ENCODE data around the gene BTN1A1.
"Not testable (repeated sequence)": the region's sequence is repeated elsewhere in the genome, so short reads cannot be mapped to it uniquely, and the experiment has no call there.

Gene BTN1A1

DNA sequence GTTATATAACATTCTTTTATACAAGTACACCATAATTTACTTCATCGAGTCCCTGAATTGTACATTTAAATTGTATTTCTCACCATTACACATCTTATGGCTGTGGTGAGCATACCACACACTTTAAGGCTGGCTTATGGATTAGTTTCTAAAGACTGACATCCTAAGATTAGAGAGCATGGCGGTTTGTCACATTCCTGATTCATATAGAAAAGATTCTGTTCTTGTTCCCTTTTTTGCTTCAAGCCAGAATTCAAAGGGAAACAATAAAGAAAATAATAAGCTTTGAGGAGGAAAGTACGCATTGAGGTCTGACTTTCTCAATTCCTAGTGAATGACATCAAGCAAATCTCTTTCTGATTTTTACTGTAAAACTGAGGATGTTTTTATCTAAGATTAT, 2.5 kb downstream of the BTN1A1 start:
- WGBS (ENCODE audit: insufficient coverage): 57% methylated on average over 1 of the region's 3 CpGs
- POLR2A ChIA-PET: no interaction called here
- Histone ChIP-seq H3K27me3 (replicated peaks in 2 of 5; ENCODE audit: control insufficient read depth in 4 of 5, insufficient read depth in 5 of 5, low read length in 4 of 5) (peaks cover 7 to 27% (median 13%) of the 10 kb centered on the region in 5 experiments), H3K27ac (ENCODE audit: insufficient read depth in 1 of 2, low read depth in 1 of 2, low read length in 2 of 2, poor library complexity in 1 of 2, severe bottlenecking in 2 of 2) (no peak overlapping the region), H3K4me1 (ENCODE audit: control extremely low read depth in 1 of 4, control insufficient read depth in 4 of 4, insufficient read depth in 4 of 4, low read length in 3 of 4) (peaks cover 3 to 16% (median 13%) of the 10 kb centered on the region in 4 experiments), H3K4me3 (ENCODE audit: control insufficient read depth in 1 of 7, extremely low read depth in 1 of 7, insufficient read depth in 4 of 7, low read depth in 2 of 7, low read length in 6 of 7) (no peak overlapping the region), H3K36me3 (ENCODE audit: control insufficient read depth in 4 of 4, insufficient read depth in 4 of 4, low read length in 3 of 4) (no peaks in the 10 kb centered on the region), H3K9me3 (ENCODE audit: control extremely low read depth in 1 of 5, control insufficient read depth in 4 of 5, insufficient read depth in 2 of 5, low read depth in 1 of 5, low read length in 4 of 5) (no peaks in the 10 kb centered on the region)
- CTCF ChIA-PET: interaction anchor here (0.9 to 2.6 kb wide), 3 partner anchors 10 to 168 kb away, joined by 3 to 11 read pairs (median 4); no protein-coding TSS in a partner anchor
- peak in 2 of 3 donors; percentile 28 to 35 for DNase-seq

DNA sequence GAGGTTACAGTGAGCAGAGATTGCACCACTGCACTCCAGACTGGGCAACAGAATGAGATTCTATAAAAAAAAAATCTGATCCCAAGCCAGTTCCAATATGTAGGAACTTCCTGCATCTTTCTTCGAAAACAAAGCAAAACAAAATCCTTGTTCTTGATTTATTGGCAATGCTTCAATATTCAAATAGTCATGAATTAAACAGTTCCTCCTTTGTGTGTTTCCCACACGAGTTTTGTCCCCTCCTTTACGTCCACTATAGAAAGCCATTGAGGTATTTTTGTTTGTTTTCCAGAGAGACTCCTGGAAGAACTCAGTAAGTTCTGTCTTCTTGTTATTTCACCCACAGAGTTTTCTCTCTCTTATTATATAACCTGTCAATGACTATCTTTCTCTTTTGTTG, 7.6 kb downstream of the BTN1A1 start:
- ChIA-PET POLR2A (no interaction called here), CTCF (no interaction called here)
- 83% methylated on average over 2 of the region's 3 CpGs for WGBS (ENCODE audit: insufficient coverage)

DNA sequence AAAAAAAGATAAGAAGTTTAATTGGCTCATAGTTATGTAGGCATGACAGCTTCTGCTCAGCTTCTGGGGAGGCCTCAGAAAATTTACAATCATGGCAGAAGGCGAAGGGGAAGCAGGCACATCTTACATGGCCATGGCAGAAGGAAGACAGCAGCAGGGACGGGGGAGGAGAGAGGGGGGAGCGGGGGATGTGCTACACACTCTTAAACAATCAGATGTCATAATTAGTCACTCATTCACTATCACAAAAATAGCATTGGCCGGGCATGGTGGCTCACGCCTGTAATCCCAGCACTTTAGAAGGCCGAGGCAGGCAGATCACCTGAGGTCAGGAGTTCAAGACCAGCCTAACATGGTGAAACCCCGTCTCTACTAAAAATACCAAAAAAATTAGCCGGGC, 10.9 kb downstream of the BTN1A1 start:
- H3K36me3 ChIP-seq (ENCODE audit: control insufficient read depth in 4 of 4, insufficient read depth in 4 of 4, low read length in 3 of 4); DNase-seq; H3K9me3 ChIP-seq (ENCODE audit: control extremely low read depth in 1 of 5, control insufficient read depth in 4 of 5, insufficient read depth in 2 of 5, low read depth in 1 of 5, low read length in 4 of 5); H3K4me3 ChIP-seq (ENCODE audit: control insufficient read depth in 1 of 7, extremely low read depth in 1 of 7, insufficient read depth in 4 of 7, low read depth in 2 of 7, low read length in 6 of 7); H3K27me3 ChIP-seq (replicated peaks in 2 of 5; ENCODE audit: control insufficient read depth in 4 of 5, insufficient read depth in 5 of 5, low read length in 4 of 5); POLR2A ChIA-PET; H3K4me1 ChIP-seq (ENCODE audit: control extremely low read depth in 1 of 4, control insufficient read depth in 4 of 4, insufficient read depth in 4 of 4, low read length in 3 of 4); H3K27ac ChIP-seq (ENCODE audit: insufficient read depth in 1 of 2, low read depth in 1 of 2, low read length in 2 of 2, poor library complexity in 1 of 2, severe bottlenecking in 2 of 2): not testable (repeated sequence)
- CTCF ChIA-PET: interaction anchor here (0.6 kb wide), 1 partner anchor 8 kb away, joined by 3 read pairs; no protein-coding TSS in a partner anchor
- 95% methylated on average over 5 of the region's 8 CpGs for WGBS (ENCODE audit: insufficient coverage)

More for the DNA sequence above, 7.6 kb downstream of the BTN1A1 start:
- no peak for DNase-seq
- no peak overlapping the region for H3K4me3 ChIP-seq (ENCODE audit: control insufficient read depth in 1 of 7, extremely low read depth in 1 of 7, insufficient read depth in 4 of 7, low read depth in 2 of 7, low read length in 6 of 7)
- H3K27me3 ChIP-seq (replicated peaks in 2 of 5; ENCODE audit: control insufficient read depth in 4 of 5, insufficient read depth in 5 of 5, low read length in 4 of 5): peaks cover 0 to 8% (median 3%) of the 10 kb centered on the region in 5 experiments
- H3K9me3 ChIP-seq (ENCODE audit: control extremely low read depth in 1 of 5, control insufficient read depth in 4 of 5, insufficient read depth in 2 of 5, low read depth in 1 of 5, low read length in 4 of 5): no peaks in the 10 kb centered on the region
- H3K36me3 ChIP-seq (ENCODE audit: control insufficient read depth in 4 of 4, insufficient read depth in 4 of 4, low read length in 3 of 4): no peaks in the 10 kb centered on the region
- no peaks in the 10 kb centered on the region for H3K4me1 ChIP-seq (ENCODE audit: control extremely low read depth in 1 of 4, control insufficient read depth in 4 of 4, insufficient read depth in 4 of 4, low read length in 3 of 4)
- no peak overlapping the region for H3K27ac ChIP-seq (ENCODE audit: insufficient read depth in 1 of 2, low read depth in 1 of 2, low read length in 2 of 2, poor library complexity in 1 of 2, severe bottlenecking in 2 of 2)

DNA sequence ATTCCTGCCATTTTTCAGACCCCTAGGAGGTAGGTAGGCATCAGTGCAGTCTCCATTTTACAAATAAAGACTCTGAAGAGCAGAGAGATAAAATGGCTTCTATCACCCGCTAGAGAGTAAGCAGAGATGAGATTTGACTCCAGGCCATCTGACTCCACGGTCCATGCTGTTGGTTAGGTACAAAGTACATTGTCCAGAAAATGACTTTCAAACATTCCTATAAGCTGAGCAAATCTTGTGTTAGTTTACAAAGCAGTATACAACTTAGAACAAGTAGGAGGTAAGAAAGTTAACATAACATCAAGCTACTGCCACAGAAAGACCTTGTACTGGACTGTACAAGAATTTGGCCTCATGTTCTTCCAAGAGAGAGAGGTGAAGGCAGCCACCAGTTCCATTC, 14.9 kb downstream of the BTN1A1 start:
- Histone ChIP-seq H3K27me3 (replicated peaks in 2 of 5; ENCODE audit: control insufficient read depth in 4 of 5, insufficient read depth in 5 of 5, low read length in 4 of 5) (no peaks in the 10 kb centered on the region), H3K4me1 (ENCODE audit: control extremely low read depth in 1 of 4, control insufficient read depth in 4 of 4, insufficient read depth in 4 of 4, low read length in 3 of 4) (peaks cover 0 to under 1% (median 0%) of the 10 kb centered on the region in 4 experiments), H3K36me3 (ENCODE audit: control insufficient read depth in 4 of 4, insufficient read depth in 4 of 4, low read length in 3 of 4) (no peaks in the 10 kb centered on the region), H3K4me3 (ENCODE audit: control insufficient read depth in 1 of 7, extremely low read depth in 1 of 7, insufficient read depth in 4 of 7, low read depth in 2 of 7, low read length in 6 of 7) (no peak overlapping the region), H3K27ac (ENCODE audit: insufficient read depth in 1 of 2, low read depth in 1 of 2, low read length in 2 of 2, poor library complexity in 1 of 2, severe bottlenecking in 2 of 2) (no peak overlapping the region), H3K9me3 (ENCODE audit: control extremely low read depth in 1 of 5, control insufficient read depth in 4 of 5, insufficient read depth in 2 of 5, low read depth in 1 of 5, low read length in 4 of 5) (no peaks in the 10 kb centered on the region)
- POLR2A ChIA-PET: interaction anchor here (0.6 kb wide), 1 partner anchor 11 kb away, joined by 3 read pairs; no protein-coding TSS in a partner anchor
- no peak for DNase-seq
- no CpG with 5 or more reads among the region's 2 CpGs for WGBS (ENCODE audit: insufficient coverage)
- CTCF ChIA-PET: no interaction called here

- Histone ChIP-seq H3K27ac (ENCODE audit: insufficient read depth in 1 of 2, low read depth in 1 of 2, low read length in 2 of 2, poor library complexity in 1 of 2, severe bottlenecking in 2 of 2) (no peak overlapping the region), H3K27me3 (replicated peaks in 2 of 5; ENCODE audit: control insufficient read depth in 4 of 5, insufficient read depth in 5 of 5, low read length in 4 of 5) (no peaks in the 10 kb centered on the region), H3K36me3 (ENCODE audit: control insufficient read depth in 4 of 4, insufficient read depth in 4 of 4, low read length in 3 of 4) (no peaks in the 10 kb centered on the region), H3K9me3 (ENCODE audit: control extremely low read depth in 1 of 5, control insufficient read depth in 4 of 5, insufficient read depth in 2 of 5, low read depth in 1 of 5, low read length in 4 of 5) (no peaks in the 10 kb centered on the region), H3K4me1 (ENCODE audit: control extremely low read depth in 1 of 4, control insufficient read depth in 4 of 4, insufficient read depth in 4 of 4, low read length in 3 of 4) (peaks cover 2 to 13% (median 6%) of the 10 kb centered on the region in 4 experiments), H3K4me3 (ENCODE audit: control insufficient read depth in 1 of 7, extremely low read depth in 1 of 7, insufficient read depth in 4 of 7, low read depth in 2 of 7, low read length in 6 of 7) (no peak overlapping the region)
- 100% methylated on average over 7 of the region's 9 CpGs for WGBS (ENCODE audit: insufficient coverage)
- no peak for DNase-seq
- CTCF ChIA-PET: no interaction called here
- POLR2A ChIA-PET: no interaction called here
These were observed 16.7 kb downstream of the BTN1A1 start for GRCh38 chr6:26516481-26517427.

DNA sequence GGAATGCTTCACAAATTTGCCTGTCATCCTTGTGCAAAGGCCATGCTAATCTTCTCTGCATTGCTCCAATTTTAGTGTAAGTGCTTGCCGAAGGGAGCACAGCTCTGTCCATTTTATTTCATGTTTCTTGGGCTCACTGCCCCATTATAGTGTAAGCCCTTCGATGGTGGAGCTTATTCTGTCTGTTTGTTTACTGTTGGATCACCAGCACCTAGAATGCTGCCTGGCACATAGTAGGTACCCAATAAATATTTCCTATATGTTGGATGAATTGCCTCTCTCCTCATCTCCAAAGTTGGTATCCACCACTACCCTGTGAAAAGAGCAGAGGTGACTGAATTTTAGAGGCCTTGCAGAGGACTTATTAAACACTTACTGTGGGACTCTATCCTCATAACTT, 19.3 kb downstream of the BTN1A1 start:
- H3K4me3 ChIP-seq (ENCODE audit: control insufficient read depth in 1 of 7, extremely low read depth in 1 of 7, insufficient read depth in 4 of 7, low read depth in 2 of 7, low read length in 6 of 7): no peak overlapping the region

More for the DNA sequence above, 19.3 kb downstream of the BTN1A1 start:
- WGBS (ENCODE audit: insufficient coverage): 96% methylated on average over 2 of the region's 2 CpGs
- Histone ChIP-seq H3K9me3 (ENCODE audit: control extremely low read depth in 1 of 5, control insufficient read depth in 4 of 5, insufficient read depth in 2 of 5, low read depth in 1 of 5, low read length in 4 of 5) (no peaks in the 10 kb centered on the region), H3K27me3 (replicated peaks in 2 of 5; ENCODE audit: control insufficient read depth in 4 of 5, insufficient read depth in 5 of 5, low read length in 4 of 5) (no peaks in the 10 kb centered on the region), H3K36me3 (ENCODE audit: control insufficient read depth in 4 of 4, insufficient read depth in 4 of 4, low read length in 3 of 4) (no peaks in the 10 kb centered on the region), H3K4me1 (ENCODE audit: control extremely low read depth in 1 of 4, control insufficient read depth in 4 of 4, insufficient read depth in 4 of 4, low read length in 3 of 4) (peaks cover 8 to 26% (median 20%) of the 10 kb centered on the region in 4 experiments), H3K27ac (ENCODE audit: insufficient read depth in 1 of 2, low read depth in 1 of 2, low read length in 2 of 2, poor library complexity in 1 of 2, severe bottlenecking in 2 of 2) (no peak overlapping the region)
- no peak for DNase-seq
- ChIA-PET POLR2A (interaction anchor here (0.6 kb wide), 1 partner anchor 237 kb away, joined by 3 read pairs; no protein-coding TSS in a partner anchor), CTCF (interaction anchor here (0.6 to 1.4 kb wide), 4 partner anchors 9 to 167 kb away, joined by 3 read pairs; no protein-coding TSS in a partner anchor)
